ENCODE data around the gene GRIN2B. TPM values are rescaled to one million over a fixed set of nuclear protein-coding genes. Genes with fewer than 3 reads are reported as not detected.

Gene GRIN2B
- total and polyA plus RNA-seq, 4 donors, result 0.02 to 2.6 (median 0.25) TPM; not detected in 1

GRCh38 chr12:13945236-13945635, 36.2 kb downstream of the GRIN2B start:
- Histone ChIP-seq H3K4me1 (ENCODE audit: control insufficient read depth in 5 of 5, insufficient read depth in 5 of 5, low read length in 5 of 5) (no peaks in the 10 kb centered on the region), H3K9me3 (ENCODE audit: control insufficient read depth in 4 of 4, insufficient read depth in 3 of 4, low read length in 3 of 4) (peaks cover 0 to 2% (median 0%) of the 10 kb centered on the region in 4 donors), H3K27ac (ENCODE audit: low read depth in 1 of 2, low read length in 1 of 2) (no peak overlapping the region), H3K4me3 (no peak overlapping the region), H3K27me3 (ENCODE audit: control insufficient read depth in 3 of 3, insufficient read depth in 3 of 3, low read length in 2 of 3) (no peaks in the 10 kb centered on the region), H3K9ac (ENCODE audit: insufficient read depth in 1 of 2, low read length in 2 of 2) (no peak overlapping the region), H3K36me3 (ENCODE audit: control insufficient read depth in 4 of 4, insufficient read depth in 4 of 4, low read length in 4 of 4) (no peaks in the 10 kb centered on the region)
- no peak for TF ChIP-seq CTCF (IDR thresholded peaks at IDR 0.05; ENCODE audit: control extremely low read depth, extremely low read depth)
- DNase-seq (no peak), ATAC-seq (ENCODE audit: insufficient read depth, low FRiP score) (no peak)
- 79 to 88% methylated on average over 3 of the region's 3 CpGs for WGBS, 2 donors

GRCh38 chr12:13942826-13943225, 38.6 kb downstream of the GRIN2B start:
- ATAC-seq (ENCODE audit: insufficient read depth, low FRiP score), result no peak
- no peaks in the 10 kb centered on the region for H3K36me3 ChIP-seq (ENCODE audit: control insufficient read depth in 4 of 4, insufficient read depth in 4 of 4, low read length in 4 of 4)
- TF ChIP-seq CTCF (IDR thresholded peaks at IDR 0.05; ENCODE audit: control extremely low read depth, extremely low read depth), result no peak

GRCh38 chr12:13941258-13942249, 39.8 kb downstream of the GRIN2B start:
- Histone ChIP-seq H3K4me1 (ENCODE audit: control insufficient read depth in 5 of 5, insufficient read depth in 5 of 5, low read length in 5 of 5) (no peaks in the 10 kb centered on the region), H3K27ac (ENCODE audit: low read depth in 1 of 2, low read length in 1 of 2) (no peak overlapping the region), H3K27me3 (ENCODE audit: control insufficient read depth in 3 of 3, insufficient read depth in 3 of 3, low read length in 2 of 3) (no peaks in the 10 kb centered on the region), H3K36me3 (ENCODE audit: control insufficient read depth in 4 of 4, insufficient read depth in 4 of 4, low read length in 4 of 4) (no peaks in the 10 kb centered on the region), H3K4me3 (no peak overlapping the region), H3K9me3 (ENCODE audit: control insufficient read depth in 4 of 4, insufficient read depth in 3 of 4, low read length in 3 of 4) (peaks cover 0 to 10% (median 1%) of the 10 kb centered on the region in 4 donors), H3K9ac (ENCODE audit: insufficient read depth in 1 of 2, low read length in 2 of 2) (no peak overlapping the region)
- ATAC-seq (ENCODE audit: insufficient read depth, low FRiP score) (peak; percentile 47), DNase-seq (peak; percentile 39 to 77 (median 62))
- TF ChIP-seq CTCF (IDR thresholded peaks at IDR 0.05; ENCODE audit: control extremely low read depth, extremely low read depth), result no peak
- 33 to 34% methylated on average over 12 of the region's 12 CpGs for WGBS, 2 donors

More at GRCh38 chr12:13942826-13943225, 38.6 kb downstream of the GRIN2B start:
- Histone ChIP-seq H3K9ac (ENCODE audit: insufficient read depth in 1 of 2, low read length in 2 of 2) (no peak overlapping the region), H3K4me1 (ENCODE audit: control insufficient read depth in 5 of 5, insufficient read depth in 5 of 5, low read length in 5 of 5) (no peaks in the 10 kb centered on the region), H3K27ac (ENCODE audit: low read depth in 1 of 2, low read length in 1 of 2) (no peak overlapping the region), H3K9me3 (ENCODE audit: control insufficient read depth in 4 of 4, insufficient read depth in 3 of 4, low read length in 3 of 4) (peaks cover 0 to 5% (median 1%) of the 10 kb centered on the region in 4 donors), H3K4me3 (no peak overlapping the region), H3K27me3 (ENCODE audit: control insufficient read depth in 3 of 3, insufficient read depth in 3 of 3, low read length in 2 of 3) (no peaks in the 10 kb centered on the region)
- no peak for DNase-seq
- WGBS, 2 donors, result 42 to 61% methylated on average over 3 of the region's 3 CpGs
